Stimulated activated CD8-positive, alpha-beta memory T cell treated with anti-CD3 and anti-CD28 coated beads, Interleukin-2, amount 100 ng/mL, for 1 hour (primary cell): ENCODE data around the gene CCDC187.

ENCODE experiments used
- DNase-seq, 2 donors: peaks; one replicate each; pipeline ENCODE4 v3.0.0-alpha.2; 2020; ENCODE audit warnings: low read depth in 2 of 2

The CCDC187 gene

DNA sequence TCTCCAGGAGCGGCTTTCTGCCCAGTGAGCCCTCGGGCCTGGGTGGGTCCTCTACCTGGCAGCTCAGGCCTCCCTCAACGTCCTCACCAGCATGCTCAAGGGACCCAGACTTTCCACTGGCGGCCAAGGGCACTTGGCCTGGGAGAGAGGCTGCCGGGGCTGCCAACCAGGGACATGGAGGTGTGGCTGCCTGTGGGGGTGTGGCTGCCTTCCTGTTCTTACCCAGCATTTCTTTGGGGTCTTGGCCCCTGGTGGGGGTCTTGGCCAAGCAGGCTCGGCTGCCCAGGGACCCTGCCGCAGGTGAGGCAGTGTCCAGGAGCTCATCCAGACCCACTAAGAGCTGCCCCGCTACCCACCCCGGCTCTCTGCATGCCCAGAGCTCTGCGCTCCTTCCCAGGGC, 51.0 kb downstream of the CCDC187 start:
- DNase-seq = no peak

DNA sequence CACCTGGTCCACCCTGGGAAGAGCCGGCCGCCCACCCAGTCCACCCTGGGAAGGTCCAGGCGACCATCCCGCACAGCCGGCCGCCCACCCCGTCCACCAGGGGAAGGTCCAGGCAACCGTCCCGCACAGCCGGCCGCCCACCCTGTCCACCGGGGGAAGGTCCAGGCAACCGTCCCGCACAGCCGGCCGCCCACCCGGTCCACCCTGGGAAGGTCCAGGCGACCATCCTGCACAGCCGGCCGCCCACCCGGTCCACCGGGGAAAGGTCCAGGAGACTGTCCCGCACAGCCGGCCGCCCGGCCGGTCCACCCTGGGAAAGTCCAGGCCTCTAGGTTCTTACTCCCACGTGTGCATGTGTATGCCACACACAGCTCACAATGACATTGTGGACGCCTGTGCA, 51.6 kb downstream of the CCDC187 start:
- DNase-seq = no peak

DNA sequence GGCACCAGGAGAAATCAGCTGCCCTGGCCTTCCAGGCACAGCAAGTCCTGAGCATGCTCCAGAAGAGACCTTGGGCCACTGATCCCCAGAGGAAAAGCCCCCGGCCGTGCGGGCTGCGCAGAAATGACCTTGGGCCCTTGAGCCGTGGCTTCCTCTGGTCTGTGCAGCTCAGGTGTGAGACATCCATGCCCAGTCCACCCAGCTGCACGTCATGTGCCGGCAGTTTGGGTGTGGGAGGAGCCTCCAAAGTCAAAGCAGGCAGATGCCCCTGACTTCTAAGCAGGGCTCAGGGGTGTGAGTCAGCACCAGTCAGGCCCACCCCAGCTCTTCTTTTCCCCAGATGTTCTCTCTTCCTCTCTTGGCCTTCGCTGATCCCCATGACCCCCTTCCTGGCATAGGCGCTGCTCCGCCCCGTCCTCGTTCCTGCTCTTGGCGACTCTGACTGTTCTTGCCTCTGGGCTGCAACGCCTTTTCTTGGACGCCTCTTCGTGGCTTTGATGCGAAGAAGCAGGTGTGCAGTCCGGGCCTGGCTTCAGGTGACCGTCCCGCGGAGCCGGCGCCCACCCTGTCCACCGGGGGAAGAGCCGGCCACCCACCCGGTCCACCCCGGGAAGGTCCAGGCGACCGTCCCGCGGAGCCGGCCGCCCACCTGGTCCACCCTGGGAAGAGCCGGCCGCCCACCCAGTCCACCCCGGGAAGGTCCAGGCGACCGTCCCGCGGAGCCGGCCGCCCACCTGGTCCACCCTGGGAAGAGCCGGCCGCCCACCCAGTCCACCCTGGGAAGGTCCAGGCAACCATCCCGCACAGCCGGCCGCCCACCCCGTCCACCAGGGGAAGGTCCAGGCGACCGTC, 52.4 kb downstream of the CCDC187 start:
- no peak for DNase-seq

DNA sequence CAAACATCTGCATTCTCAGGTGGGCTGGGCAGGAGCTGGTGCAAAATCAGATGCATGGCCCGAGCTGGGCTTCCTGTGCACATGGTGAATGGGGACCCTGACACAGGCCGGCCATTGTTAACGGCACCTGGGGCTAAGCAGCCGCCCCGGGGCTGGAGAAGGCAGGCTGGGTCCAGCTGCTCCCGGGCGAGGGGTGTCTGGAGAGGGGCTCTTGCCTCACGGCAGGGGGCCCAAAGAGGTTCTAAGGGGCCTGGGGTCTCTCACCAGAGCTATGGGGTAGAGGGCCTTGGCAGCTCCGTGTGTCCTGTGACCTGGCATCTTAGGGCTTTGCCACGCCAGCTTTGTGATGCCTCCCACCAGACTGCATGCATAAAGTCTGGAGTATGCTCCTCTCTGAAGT, 53.2 kb downstream of the CCDC187 start:
- DNase-seq = no peak

DNA sequence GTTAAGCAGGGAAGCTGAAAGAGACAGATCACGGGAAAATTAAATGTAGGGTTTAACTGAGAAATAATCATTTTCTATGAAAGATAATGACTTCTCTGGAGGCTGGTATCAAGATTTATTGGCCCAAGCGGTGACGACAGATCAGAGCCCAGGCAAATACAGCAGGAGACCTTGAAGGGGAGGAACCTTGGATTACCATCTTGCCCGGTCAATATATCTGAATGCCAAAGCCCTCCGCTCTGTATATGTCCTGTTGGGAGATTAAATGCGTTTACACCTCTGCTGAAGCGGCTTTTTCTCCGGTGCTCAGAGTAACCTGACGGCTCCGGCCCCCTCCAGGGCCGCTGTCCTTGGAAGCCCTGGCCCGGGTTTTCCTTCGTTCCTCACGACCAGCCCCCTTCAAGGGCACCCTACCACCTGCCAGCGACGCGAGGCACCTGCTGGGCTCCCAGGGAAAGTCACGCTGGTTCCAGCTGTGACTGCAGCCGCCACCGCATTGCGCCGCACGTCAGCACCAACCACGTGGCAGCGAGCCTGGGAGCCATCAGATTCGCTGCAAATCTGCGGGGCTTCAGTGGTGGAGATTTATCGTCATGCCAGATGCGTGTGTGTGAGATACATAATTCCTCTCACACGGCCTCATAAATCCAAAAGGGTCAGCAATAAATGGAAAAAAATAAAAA, 53.9 kb downstream of the CCDC187 start:
- DNase-seq = no peak

DNA sequence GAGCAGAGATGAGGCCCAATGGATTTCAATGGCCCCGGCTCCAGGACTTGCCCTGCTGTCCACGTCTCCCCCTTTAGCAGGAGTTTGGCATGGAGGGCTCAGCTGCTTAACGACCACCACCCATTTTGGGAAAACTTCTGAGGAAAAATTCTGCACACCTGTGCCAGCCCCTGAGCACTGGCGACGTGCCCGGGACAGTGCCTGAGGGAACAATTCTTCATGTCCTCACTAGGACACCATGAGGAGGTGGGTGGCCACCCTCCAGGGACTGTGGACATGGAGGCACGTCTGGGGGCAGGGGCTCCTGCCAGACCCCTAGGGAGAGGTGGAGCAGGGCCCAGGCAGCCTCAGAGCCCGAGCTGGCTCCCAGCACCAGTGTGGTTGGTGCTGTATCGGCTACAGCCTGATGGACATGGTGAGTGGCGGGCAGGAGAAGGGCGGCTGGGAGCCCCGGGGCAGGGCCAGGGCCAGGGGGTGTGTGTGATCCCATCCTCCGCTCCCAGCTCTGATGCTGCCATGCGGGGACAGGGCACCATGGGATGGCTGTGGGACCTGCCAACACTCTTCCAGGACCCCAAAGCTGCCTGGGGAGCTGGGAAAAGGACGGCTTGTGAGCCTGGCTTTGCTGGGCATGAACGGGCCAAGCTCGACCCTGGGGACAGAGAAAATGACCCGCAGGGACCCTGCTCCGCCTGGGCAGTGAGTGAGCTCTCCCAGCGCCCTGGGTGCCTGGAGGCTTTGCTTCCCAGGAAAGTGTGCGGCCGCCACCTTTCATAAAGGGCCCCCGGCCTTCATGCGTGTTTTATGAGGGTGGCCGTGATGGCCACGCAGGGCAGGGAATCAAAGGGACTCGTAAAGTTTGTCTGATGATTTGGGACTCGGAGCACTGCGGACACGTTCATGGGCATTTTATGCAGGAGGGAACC, 54.7 kb downstream of the CCDC187 start:
- DNase-seq = no peak

DNA sequence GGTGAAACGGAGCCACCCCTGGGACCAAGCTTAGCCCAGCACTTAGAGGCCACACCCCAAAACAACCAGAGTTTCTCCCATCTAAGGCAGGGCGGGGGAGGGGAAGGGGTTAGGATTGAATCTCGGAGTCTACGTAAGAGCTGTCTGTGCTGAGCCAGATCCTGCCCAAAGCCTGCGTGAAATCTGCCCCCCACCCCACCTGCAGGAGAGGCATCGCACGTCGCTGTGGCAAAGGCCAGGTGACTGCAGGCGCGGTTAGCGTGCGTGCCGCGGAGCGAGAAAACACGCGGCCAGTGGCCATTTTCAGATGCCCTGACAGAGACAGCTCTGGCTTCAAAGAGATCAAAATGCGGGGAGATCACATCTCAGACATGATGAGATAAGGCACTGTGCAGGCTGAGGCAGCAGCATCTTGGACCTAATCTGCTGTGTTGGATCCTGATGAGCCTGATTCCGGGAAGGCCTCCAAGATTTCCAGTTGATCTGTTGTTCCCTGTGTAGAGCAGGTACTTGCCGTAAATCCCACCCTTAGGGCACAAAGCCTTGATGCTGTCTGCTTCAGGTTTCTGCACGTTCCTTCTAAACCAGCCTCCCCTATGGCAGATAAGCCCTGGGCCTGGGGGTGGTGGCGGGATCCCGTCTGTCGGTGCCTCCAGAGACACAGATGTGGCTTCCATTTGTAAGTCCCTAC, 55.8 kb downstream of the CCDC187 start:
- no peak for DNase-seq

DNA sequence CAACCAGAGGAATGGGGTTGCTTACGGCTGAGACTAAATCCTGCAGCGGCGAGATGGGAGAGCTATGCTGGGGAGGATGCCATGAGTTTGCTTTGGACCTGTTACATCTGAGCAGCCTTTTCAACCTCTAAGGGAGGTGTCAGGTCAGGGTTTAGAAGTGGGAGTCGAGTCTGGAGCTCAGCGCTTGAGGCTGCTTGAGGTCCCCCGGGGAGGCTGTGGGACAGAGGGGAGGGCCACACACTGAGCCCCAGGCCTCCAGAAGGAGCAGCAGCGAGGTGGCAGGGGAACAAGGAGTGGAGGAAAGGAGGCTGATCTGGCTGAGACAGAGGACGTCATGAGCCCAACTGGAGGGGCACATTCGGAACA, 56.4 kb downstream of the CCDC187 start:
- DNase-seq = no peak

DNA sequence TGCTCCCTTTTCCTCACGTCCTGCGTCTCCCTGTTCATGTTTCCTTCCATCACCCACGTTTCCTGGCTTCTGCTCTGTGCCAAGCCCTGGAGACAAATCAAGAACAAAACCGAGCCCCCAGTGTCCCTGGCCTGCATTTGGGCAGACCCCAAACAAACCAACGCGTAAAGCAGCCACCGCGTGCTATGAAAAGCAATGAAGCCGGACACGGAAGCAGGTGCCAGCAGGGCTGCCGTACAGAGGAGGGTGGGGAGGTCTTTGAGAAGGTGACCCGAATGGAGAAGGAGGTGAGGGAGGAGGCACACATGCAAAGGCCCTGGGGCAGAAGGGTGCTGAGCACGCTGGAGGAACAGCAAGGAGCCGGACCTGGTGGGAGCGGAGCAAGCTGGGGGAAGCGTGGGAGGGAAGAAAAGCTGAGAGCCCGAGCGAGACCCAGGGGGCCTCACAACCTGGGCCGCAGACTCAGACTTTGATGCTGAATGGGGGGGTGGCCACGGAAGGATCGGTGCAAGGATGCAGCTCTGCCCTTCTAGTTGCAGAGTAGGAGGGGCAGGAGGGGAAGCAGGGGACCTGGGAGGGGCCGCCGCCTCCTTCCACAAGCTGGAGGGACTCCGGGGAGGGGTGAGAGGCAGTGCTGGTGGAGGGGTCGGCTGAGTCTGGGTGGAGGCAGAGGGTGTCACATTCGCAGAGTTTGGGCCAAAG, 56.9 kb downstream of the CCDC187 start:
- DNase-seq = no peak

DNA sequence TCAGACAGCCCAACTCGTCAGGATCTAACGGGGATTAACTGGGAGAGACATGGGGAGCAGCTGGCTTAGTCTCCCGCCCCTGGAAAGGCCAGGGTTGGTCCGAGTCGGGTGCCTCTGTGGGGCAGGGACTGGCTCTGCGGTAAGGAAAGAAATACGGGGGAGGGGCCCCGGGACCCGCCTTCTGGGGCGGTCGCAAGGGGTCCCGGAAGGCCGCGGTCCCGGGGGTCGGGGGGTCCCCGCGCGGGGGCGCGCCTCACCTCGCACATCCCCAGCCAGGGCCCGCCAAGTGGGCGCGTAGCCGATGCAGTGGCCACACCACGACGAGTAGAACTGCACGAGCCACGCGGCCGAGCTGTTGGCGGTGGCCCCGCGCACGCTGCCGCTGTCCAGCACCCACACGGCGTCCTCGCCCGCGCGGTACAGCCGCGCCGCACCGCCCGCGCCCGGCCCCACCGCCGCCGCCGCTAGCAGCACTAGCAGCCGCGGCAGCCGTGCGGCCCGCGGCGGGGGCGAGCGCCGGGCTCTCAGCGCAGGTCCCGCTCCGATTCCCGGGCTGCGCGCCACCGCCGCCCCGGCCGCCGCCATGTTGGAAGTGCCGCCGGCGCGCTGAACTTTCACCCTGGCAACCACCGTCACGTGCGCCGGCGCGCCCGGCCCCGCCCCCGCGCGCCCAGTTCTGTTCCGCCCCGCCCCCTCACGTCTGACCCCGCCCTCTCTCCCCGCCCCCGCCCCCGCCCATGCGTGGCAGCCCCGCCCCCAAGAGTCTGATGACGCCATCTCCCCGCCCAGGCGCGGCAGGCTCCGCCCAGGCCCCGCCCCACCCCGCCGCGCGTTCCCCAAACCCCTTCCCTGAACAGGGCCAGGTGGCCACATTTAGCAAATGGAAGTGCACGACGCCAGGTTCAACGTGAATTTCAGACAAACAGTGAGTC, 58.4 kb downstream of the CCDC187 start, which contains the start of gene QSOX2:
QSOX2 (minus strand) TSS at position 594 of the 932 bp plus-strand sequence; CDS start at position 585, 9 bp downstream.
- DNase-seq = peak; percentile 71 to 81

DNA sequence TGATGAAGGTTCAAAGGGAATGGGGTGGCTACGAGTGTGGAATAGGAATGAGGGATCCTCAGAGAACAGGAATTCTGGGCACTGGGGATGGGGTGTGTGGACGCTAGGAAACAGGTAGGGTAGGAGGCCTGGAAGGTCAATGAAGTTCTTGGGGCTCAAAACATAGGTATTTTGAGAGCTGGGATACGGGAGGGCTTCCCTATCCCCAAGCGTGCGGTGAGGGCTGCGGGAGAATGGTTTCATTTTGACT, 59.0 kb downstream of the CCDC187 start:
- no peak for DNase-seq

DNA sequence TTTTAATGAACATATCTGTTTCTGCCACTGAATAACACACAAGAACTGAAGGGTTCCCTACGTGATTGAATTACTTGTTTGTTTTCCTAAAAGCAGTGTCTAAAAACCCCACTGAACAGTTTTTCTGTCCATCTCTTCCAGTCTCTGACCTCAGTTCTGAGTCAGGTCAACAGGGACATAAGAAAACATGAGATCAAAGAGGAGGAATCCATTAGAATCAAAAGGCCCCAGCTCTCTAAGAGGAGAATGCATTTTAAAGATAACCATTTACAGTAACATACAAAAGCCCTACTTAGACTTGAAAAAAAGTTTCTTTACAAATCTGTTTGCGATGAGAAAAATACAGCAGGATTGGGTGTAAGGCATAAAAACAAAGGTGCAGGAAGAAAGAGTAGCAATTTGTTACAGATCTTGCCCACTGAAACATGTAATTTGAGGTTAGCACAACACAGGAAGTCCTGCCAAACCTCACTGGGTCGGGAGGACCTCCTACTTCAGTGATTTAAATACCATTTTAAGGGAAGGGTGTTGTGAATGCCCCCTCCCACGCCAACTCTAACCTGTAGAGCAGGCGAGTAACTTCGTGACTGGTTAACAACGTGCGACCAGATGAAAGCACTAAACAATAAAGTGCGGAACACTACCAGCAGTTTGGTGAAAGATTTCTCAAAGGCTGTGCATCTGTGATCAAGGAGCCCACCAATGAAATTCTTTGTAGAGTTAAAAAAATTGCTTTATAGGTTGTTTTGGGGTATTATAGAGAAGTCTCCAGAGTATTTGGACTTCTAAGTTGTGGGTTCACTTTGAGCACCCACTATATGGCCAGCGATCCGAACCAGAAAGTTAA, 59.5 kb downstream of the CCDC187 start:
- peak in 1 of 2 donors; percentile 3 for DNase-seq

DNA sequence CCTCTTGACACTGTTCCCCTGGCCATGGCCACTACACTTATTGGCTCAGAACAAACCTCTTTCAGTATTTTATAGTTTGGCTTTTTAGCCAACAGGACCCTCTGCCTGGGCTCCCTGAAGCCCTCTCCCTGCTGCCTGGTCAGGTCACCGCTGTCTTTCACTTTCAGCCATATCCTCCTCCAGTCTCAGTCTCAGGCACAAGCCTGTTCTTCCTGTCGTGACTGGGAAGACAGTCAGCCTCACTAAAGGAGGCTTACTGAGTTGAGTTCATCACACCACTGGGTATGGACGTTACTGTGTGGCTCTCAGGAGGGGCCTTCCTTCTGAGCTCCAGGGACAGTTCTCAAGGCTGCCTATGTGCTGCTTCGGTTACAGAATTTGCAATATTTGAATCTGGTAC, 60.3 kb downstream of the CCDC187 start:
- no peak for DNase-seq

DNA sequence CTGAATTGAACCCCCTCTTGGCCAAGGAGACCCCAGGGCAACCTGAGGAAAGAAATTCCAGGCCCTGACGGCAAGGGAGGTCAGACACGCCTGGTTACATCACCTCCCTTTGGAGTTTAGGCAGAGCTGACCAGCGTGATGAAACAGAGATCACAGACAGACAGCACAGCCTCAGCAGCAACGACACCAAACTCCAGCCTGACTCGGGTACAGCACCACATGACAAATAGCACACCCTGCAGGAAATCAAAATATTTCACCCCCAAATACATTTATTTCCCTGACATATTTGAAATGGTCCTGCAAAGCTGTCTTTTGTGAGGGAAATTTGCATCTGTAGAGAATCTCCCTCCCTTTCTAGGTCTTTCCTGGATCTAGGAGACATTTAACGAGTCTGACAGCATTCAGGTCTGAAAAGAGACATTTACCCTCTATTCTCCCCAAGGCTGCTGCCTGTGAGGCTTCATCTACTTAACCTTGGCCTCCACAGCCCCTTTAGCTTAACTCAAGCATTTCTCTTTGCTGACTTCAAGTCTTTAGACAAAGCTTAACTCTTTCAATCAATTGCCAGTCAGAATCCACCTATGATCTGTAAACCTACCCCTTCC, 60.9 kb downstream of the CCDC187 start:
- no peak for DNase-seq

DNA sequence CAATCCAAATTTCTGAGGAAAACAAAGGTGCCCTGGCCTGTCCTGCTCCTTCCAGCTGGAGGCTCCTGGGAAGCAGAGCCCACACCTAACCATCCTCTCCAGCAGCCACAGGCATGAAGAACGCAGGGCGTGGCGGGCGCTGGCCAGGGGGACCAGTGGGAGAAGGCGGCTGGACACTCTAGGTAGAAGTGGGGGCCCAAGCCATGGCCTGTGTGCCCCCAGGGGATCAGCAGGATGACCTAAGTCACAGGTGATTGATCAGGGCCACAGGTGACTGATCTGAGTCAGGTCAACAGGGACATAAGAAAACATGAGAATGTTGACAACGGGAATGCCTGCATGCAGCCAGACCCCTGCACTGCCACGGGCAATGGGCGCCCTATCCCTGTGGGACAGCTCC, 61.6 kb downstream of the CCDC187 start:
- no peak for DNase-seq

DNA sequence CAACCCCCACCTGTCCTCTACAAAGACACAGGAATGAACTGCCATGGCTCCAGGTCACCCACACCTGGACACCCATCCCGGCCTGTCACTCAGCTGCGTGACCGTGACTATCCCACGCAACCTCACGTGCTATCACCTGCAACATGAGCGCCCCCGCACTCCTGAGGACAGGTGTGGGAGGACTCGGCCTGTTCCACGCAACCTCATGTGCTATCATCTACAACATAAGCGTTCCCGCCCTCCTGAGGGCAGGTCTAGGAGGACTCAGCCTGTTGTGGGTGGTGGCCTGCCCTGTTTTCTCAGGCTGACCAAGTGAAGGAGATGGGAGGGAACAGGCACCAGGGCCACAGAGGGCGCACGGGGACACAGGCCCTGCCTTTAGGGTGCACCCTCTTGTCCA, 62.4 kb downstream of the CCDC187 start:
- DNase-seq = no peak

DNA sequence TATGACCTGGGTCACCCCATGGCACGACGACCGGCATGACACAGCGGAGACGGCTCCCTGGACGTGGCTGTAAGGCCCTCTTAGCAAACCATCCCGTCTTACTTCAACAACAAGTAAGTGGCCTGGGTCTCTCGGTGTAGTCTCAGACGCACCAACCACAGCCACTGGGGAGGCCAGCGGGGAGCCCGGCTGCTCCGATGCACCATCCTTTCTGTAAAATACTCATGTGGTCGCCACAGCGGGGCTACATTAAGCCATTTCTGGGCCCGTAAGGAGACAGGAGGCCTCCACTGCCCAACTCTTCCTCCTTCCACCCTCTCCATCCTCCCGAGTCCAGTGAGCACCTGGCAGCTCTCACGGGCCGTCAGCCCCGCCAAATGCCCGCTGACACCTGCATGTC, 63.0 kb downstream of the CCDC187 start:
- DNase-seq = no peak

DNA sequence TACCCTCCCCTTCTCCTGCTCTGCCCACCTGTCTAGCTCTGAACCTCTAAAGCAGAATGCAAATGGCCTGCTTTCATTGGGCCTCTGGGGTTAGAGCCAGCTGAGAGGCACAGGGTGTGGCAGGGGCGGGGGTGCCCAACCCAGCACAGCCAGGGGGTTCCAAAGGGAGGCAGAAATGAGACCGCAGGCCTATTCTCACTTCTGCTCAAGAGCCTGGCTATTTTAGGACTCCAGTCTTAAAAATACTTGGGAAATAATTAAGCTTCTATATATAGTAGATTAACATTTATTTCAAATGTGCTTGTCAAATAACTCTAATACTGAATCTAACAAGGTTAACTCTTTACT, 63.9 kb downstream of the CCDC187 start:
- no peak for DNase-seq
